ENCODE data around the gene RNF168. TPM values are rescaled to one million over a fixed set of nuclear protein-coding genes. Genes with fewer than 3 reads are reported as not detected.

The RNF168 gene
- total and polyA plus RNA-seq, 12 donors, result 4.1 to 22.9 (median 16.7) TPM

- TF ChIP-seq CTCF (IDR thresholded peaks at IDR 0.05), result no peak
- no peak for TF ChIP-seq POLR2A (IDR thresholded peaks at IDR 0.05)
- no peaks in the 10 kb centered on the region for H3K9me3 ChIP-seq (replicated peaks in 1 of 3)
- DNase-seq, result no peak
- no peaks in the 10 kb centered on the region for H3K4me1 ChIP-seq (replicated peaks in 1 of 2)
- H3K4me3 ChIP-seq, result no peak overlapping the region
- H3K36me3 ChIP-seq (replicated peaks in 1 of 2), result peaks cover 0 to 3% of the 10 kb centered on the region in 2 donors
- WGBS, 4 donors, result 95 to 100% (median 97%) methylated on average over 2 of the region's 2 CpGs
- no peak overlapping the region for H3K27ac ChIP-seq
- no peaks in the 10 kb centered on the region for H3K27me3 ChIP-seq
- intact Hi-C loops (cut with DNase I), result no loop called here
Observed at GRCh38 chr3:196492080-196492479, 11.5 kb downstream of the RNF168 start.

DNA sequence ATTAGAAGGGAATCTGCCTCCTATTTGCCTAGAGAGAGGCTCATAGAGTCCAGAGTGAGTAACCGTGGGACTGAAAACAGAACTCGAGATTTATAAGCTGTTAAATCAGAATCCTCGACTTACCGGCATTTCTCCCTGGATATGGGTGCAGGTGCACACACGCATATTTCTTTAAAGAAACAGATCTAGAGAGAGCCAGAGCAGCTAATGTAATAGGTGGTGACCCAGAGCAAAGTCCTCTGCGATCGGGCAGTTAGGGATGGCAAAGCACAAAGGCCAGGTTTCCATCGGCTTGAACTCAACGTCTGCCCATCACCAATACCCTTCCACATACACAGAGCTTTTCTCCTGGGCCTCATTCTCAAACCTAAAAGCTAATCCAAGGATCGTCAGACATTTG lies 13.8 kb downstream of the RNF168 start:
- DNase-seq, result no peak
- Histone ChIP-seq H3K9me3 (replicated peaks in 1 of 3) (no peaks in the 10 kb centered on the region), H3K4me1 (replicated peaks in 1 of 2) (no peaks in the 10 kb centered on the region), H3K27ac (no peak overlapping the region), H3K36me3 (replicated peaks in 1 of 2) (peaks cover 0 to 25% of the 10 kb centered on the region in 2 donors), H3K27me3 (no peaks in the 10 kb centered on the region), H3K4me3 (no peak overlapping the region)
- TF ChIP-seq CTCF (IDR thresholded peaks at IDR 0.05), result no peak
- no peak for TF ChIP-seq POLR2A (IDR thresholded peaks at IDR 0.05)
- WGBS, 4 donors, result 92 to 94% (median 93%) methylated on average over 10 of the region's 10 CpGs
- intact Hi-C loops (cut with DNase I), result no loop called here

DNA sequence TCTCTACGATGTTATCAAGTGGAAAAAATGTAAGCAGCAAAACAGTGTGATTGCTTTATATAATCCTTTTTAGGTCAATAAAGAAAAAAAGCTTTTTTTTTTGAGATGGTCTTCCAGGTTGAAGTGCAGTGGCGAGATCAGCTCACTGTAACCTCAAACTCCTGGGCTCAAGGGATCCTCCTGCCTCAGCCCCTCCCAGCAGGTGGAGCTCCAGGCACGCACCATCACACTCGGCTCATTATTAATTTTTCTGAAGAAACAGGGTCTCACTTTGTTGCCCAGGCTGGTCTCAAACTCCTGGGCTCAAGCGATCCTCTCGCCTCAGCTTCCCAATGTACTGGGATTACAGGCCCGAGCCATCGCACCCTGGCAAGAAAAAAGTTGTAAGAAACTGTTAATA lies 17.3 kb downstream of the RNF168 start:
- Histone ChIP-seq H3K27me3 (no peaks in the 10 kb centered on the region), H3K36me3 (replicated peaks in 1 of 2) (peaks cover 0 to 49% of the 10 kb centered on the region in 2 donors), H3K27ac (no peak overlapping the region), H3K4me3 (no peak overlapping the region), H3K9me3 (replicated peaks in 1 of 3) (no peaks in the 10 kb centered on the region), H3K4me1 (replicated peaks in 1 of 2) (no peaks in the 10 kb centered on the region)
- intact Hi-C loops (cut with DNase I), result no loop called here
- TF ChIP-seq POLR2A (IDR thresholded peaks at IDR 0.05) (no peak), CTCF (IDR thresholded peaks at IDR 0.05) (peak in 3 of 6 experiments; percentile 13 to 35 (median 27))
- DNase-seq, result peak in 1 of 7 donors; percentile 26
- 88 to 90% (median 89%) methylated on average over 8 of the region's 8 CpGs for WGBS, 4 donors

- no peak overlapping the region for H3K27ac ChIP-seq
- no peaks in the 10 kb centered on the region for H3K4me1 ChIP-seq (replicated peaks in 1 of 2)
- intact Hi-C loops (cut with DNase I), result no loop called here
- WGBS, 4 donors, result 90 to 97% (median 97%) methylated on average over 4 of the region's 4 CpGs
- peaks cover 0 to 48% of the 10 kb centered on the region in 2 donors for H3K36me3 ChIP-seq (replicated peaks in 1 of 2)
- TF ChIP-seq POLR2A (IDR thresholded peaks at IDR 0.05), result no peak
- TF ChIP-seq CTCF (IDR thresholded peaks at IDR 0.05), result no peak
- no peak for DNase-seq
- H3K9me3 ChIP-seq (replicated peaks in 1 of 3), result no peaks in the 10 kb centered on the region
- no peak overlapping the region for H3K4me3 ChIP-seq
- H3K27me3 ChIP-seq, result no peaks in the 10 kb centered on the region
Observed at GRCh38 chr3:196477678-196478077, 25.9 kb downstream of the RNF168 start.

Data from adrenal gland (tissue), 12 donors.